Measurements from ENCODE around the gene TMEM150B.

DNA sequence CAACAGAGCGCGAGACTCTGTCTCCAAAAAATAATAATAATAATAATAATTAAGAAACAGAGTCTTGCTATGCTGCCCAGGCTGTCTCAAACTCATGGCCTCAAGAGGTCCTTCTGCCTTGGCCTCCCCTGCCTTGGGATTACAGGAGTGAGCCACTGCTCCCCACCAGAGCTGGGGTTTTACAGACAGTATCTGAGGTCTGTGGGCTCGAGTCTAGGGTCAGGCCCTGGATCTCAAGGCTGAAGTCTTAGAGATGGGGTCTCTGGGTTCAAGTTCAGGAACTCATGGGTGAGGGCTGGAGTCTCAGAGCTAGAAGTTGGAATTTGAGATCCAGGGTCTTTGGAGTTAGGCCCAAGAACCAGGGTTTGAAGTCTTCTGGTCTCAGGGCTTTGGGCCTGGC, 41.6 kb upstream of the TMEM150B start:
- TF ChIP-seq, protein P1, sequence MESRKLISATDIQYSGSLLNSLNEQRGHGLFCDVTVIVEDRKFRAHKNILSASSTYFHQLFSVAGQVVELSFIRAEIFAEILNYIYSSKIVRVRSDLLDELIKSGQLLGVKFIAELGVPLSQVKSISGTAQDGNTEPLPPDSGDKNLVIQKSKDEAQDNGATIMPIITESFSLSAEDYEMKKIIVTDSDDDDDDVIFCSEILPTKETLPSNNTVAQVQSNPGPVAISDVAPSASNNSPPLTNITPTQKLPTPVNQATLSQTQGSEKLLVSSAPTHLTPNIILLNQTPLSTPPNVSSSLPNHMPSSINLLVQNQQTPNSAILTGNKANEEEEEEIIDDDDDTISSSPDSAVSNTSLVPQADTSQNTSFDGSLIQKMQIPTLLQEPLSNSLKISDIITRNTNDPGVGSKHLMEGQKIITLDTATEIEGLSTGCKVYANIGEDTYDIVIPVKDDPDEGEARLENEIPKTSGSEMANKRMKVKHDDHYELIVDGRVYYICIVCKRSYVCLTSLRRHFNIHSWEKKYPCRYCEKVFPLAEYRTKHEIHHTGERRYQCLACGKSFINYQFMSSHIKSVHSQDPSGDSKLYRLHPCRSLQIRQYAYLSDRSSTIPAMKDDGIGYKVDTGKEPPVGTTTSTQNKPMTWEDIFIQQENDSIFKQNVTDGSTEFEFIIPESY (IDR thresholded peaks at IDR 0.05; ENCODE audit: extremely low read depth, insufficient replicate concordance, low read length): no peak
- TF ChIP-seq EZH2phosphoT487 (IDR thresholded peaks at IDR 0.05; ENCODE audit: borderline replicate concordance) (no peak), POLR2A (IDR thresholded peaks at IDR 0.05; ENCODE audit: borderline replicate concordance, extremely low read depth, insufficient read depth, insufficient read length) (no peak), EZH2 (IDR thresholded peaks at IDR 0.05) (no peak), JUND (IDR thresholded peaks at IDR 0.05) (no peak), RAD21 (IDR thresholded peaks at IDR 0.05; ENCODE audit: low read depth) (no peak), POLR2AphosphoS5 (IDR thresholded peaks at IDR 0.05; ENCODE audit: low read depth, low read length) (no peak), CEBPB (IDR thresholded peaks at IDR 0.05; ENCODE audit: low read depth) (no peak)
- TF ChIP-seq, protein P2, sequence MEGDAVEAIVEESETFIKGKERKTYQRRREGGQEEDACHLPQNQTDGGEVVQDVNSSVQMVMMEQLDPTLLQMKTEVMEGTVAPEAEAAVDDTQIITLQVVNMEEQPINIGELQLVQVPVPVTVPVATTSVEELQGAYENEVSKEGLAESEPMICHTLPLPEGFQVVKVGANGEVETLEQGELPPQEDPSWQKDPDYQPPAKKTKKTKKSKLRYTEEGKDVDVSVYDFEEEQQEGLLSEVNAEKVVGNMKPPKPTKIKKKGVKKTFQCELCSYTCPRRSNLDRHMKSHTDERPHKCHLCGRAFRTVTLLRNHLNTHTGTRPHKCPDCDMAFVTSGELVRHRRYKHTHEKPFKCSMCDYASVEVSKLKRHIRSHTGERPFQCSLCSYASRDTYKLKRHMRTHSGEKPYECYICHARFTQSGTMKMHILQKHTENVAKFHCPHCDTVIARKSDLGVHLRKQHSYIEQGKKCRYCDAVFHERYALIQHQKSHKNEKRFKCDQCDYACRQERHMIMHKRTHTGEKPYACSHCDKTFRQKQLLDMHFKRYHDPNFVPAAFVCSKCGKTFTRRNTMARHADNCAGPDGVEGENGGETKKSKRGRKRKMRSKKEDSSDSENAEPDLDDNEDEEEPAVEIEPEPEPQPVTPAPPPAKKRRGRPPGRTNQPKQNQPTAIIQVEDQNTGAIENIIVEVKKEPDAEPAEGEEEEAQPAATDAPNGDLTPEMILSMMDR (IDR thresholded peaks at IDR 0.05 in 2 of 3, conservative IDR thresholded peaks at IDR 0.05 in 1 of 3; ENCODE audit: borderline replicate concordance in 1 of 3, insufficient read depth in 1 of 3, low read depth in 2 of 3, low read length in 2 of 3): no peak
- TF ChIP-seq, protein P3, sequence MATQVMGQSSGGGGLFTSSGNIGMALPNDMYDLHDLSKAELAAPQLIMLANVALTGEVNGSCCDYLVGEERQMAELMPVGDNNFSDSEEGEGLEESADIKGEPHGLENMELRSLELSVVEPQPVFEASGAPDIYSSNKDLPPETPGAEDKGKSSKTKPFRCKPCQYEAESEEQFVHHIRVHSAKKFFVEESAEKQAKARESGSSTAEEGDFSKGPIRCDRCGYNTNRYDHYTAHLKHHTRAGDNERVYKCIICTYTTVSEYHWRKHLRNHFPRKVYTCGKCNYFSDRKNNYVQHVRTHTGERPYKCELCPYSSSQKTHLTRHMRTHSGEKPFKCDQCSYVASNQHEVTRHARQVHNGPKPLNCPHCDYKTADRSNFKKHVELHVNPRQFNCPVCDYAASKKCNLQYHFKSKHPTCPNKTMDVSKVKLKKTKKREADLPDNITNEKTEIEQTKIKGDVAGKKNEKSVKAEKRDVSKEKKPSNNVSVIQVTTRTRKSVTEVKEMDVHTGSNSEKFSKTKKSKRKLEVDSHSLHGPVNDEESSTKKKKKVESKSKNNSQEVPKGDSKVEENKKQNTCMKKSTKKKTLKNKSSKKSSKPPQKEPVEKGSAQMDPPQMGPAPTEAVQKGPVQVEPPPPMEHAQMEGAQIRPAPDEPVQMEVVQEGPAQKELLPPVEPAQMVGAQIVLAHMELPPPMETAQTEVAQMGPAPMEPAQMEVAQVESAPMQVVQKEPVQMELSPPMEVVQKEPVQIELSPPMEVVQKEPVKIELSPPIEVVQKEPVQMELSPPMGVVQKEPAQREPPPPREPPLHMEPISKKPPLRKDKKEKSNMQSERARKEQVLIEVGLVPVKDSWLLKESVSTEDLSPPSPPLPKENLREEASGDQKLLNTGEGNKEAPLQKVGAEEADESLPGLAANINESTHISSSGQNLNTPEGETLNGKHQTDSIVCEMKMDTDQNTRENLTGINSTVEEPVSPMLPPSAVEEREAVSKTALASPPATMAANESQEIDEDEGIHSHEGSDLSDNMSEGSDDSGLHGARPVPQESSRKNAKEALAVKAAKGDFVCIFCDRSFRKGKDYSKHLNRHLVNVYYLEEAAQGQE (IDR thresholded peaks at IDR 0.05; ENCODE audit: low read depth): no peak
- TF ChIP-seq, protein P4, sequence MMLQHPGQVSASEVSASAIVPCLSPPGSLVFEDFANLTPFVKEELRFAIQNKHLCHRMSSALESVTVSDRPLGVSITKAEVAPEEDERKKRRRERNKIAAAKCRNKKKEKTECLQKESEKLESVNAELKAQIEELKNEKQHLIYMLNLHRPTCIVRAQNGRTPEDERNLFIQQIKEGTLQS (IDR thresholded peaks at IDR 0.05): no peak

All from HCT116 (cell line).